HG03432 (cell line): Measurements from ENCODE around the gene CCDC183.
"Not testable (repeated sequence)": the region's sequence is repeated elsewhere in the genome, so short reads cannot be mapped to it uniquely, and the experiment has no call there.

Source experiments
- ATAC-seq: cut with Tn5 transposase; IDR thresholded peaks from one replicate; pipeline ENCODE4 v1.9.1; 2021; ENCODE audit warnings: mild to moderate bottlenecking, moderate library complexity; ENCODE audit not compliant: unreplicated experiment

CCDC183 gene

DNA sequence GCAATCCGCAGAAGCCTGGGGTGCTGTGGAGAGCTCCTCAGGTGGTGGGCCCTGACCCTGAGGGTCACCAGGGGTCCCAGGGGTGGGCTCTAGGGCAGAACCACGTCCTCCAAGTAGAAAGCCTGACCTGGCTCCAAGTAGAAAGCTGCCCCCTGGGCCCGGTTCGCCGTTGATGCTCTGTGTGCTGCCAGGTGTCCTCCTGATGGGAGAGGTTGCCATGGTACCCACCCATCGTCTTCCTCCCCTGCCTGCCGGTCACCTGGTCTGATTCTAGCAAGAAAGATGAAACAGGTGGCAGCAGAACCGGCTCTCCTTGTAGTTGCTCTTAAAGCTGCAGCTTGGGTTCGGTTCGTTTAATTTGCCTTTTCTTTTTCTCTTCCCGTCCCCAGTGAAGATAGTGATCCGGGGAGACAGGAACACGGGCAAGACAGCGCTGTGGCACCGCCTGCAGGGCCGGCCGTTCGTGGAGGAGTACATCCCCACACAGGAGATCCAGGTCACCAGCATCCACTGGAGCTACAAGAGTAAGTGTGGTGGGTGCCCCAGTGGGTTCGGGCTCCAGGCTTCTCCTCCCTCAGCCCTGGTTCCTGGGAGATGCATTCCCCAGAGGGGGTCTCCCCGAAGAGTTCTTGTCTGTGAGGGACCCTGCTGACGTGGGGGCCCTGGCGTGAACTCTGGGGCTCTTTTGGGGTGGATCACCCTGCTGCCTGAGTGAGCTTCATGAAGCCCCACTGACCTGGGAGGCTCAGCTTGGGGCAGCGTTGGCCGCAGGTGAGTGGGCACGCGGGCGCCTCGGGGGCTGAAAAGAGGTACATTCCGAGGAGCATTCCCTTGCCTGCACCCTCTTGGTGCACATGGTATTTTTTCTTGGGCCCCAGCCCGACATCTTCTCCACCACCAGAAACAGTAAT is 27.3 kb downstream of the CCDC183 start:
- ATAC-seq, result no peak

DNA sequence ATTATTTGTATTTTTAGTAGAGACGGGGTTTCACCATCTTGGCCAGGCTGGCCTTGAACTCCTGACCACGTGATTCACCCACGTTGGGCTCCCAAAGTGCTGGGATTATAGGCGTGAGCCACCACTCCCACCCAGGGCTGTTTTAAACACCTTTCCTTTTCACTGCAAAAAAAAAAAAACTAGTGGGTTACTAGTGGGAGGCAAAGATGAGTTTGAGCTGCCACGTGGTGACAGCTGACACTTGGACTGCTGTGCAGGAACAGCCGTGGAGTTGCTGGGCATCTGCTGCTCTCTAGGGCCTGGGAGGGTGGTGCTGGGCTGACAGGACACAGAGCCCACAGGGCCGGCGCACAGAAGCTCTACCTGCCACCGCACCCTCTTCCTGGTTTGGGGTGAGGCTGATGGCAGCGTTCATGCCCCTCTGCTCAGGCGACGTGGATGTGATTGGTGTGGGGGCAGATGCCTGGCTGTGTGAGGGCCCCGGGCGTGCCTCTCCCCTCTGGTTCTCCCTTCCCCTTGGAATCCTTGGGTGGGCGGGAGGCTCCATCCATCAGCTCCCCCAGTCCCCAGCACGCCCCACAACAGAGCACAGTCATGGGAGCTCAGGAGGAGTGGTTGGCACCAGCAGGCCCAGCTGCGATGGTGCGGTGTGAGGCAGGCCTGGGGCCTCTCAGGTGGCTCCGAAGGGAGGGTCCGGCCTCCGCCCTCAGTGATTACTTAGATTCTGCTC is 28.5 kb downstream of the CCDC183 start:
- no peak for ATAC-seq

DNA sequence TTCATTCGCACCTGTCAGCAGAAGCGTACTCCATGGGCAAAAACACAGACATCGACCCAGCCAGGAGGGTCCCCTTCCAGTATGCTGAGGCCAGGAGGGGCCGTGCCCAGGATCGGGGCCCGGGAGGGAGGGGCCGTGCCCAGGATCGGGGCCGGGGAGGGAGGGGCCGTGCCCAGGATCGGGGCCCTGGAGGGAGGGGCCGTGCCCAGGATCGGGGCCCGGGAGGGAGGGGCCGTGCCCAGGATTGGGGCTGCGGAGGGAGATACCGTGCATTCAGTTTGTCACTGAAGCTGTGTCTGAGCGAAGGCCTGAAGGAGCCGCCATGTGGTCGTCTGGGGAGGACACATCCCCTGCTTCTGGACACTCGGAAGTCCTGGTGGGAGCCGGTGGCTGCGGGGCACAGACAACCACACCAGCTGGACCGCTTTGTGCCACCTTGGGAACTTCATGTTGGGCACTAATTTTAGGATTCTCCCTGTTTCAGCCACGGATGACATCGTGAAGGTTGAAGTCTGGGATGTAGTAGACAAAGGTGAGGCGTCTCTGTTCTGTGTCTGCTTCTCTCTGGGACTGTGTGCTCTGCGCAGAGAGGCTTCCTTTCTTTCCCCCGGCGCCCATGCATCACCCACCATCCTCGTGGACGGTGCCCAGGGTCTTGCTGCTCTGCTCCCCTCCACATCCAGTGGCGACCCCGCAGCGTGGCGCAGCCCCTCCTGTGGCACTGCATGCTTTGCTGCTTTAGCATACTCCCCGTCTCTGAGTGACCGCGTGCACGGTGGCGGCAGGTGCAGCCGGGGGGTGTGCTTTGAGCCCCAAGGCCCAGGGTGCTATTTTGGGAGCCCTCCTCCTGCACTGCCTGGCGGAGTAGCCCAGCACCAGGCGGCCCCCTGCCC is 29.4 kb downstream of the CCDC183 start:
- ATAC-seq, result no peak

DNA sequence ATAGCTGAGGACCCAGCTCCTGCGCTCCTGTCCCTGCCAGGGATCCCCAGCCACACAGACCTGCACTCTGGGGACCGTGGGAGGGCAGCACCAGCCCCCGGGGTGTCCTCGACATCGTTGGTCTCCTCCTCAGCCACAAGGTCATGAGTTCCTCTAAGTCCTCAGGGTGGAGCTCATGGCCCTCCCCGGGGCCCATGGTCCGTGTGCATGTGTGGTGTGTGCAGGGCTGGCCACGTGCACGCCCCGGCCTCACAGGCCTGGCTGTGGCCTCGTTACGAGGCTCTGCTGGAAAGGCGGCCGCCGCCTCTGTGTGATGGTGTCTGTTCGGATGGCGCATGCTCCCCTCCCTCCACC is 30.0 kb downstream of the CCDC183 start:
- no peak for ATAC-seq

DNA sequence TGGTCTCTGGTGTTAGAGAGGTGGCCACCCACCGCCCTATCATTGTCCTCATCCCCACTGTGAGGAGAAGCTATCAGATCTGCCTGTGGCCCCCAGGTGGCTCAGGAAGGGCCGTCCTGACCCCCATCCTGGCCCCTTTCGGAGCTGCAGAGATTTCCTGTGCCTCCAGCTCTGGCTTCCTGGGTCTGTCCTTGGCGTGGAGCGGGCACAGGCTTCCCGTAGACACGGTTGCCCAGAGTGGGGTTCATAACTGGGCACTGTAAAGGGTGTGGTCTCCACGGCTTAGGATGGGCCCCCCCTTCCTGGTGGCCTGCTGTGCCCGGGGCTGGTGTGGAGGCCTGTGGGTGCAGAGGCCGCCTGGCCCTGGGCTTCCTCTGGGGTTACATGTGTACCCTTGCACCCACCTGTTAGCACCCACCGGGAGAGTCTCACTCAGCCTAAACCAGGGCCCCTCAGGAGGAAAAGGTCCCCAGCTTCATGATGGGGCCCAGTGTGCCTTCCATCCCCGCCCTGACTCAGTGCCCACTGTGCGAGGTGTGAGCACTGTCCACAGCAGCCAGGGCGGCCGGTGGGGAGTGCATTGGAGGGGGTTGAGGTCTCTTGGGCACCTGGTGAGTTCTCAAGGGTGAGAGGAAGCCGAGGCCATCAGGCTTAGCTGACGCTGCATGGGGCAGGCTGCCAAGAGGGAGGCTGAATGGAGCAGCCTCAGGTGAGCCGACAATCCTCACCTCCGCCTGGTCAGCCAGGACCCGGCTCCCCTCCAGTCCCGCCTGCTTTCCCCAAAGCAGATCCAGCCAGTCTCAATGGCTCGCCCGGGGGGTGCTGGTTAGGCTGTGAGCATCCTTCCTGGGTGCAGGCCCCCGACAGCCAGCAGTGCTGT is 30.8 kb downstream of the CCDC183 start:
- no peak for ATAC-seq

DNA sequence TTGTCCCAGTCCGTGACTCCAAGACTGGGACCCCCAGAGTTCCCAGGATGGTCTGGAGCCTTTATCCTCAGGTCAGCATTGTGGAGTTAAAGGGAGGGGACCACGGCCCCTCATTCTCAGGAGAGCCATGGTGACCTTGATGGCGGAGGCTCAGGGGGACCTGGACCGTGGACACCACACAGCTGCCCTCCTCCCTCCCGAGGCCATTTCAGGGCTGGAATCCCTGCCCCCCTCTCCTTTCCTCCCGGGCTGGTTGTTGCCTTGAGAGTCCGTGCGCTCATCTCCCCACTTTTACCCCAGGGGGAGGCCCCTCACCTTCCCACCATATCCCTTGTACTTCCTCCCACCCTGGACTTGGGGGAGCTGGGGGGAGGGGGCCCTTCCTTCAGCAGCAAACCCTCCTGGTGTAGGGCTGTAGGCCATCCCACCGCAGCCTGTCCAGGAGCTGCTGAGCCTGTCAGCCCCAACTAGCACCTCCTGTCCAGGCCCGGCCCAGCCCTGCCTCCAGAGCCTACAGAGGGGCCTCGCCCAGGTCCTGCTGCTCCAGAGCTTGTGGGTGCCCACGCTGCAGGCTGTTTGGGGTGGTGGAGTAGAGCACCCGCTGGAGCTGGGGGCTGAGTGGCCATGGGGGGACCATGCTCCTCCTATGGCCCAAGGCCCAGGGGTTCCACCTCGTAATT is 31.8 kb downstream of the CCDC183 start:
- ATAC-seq, result no peak

DNA sequence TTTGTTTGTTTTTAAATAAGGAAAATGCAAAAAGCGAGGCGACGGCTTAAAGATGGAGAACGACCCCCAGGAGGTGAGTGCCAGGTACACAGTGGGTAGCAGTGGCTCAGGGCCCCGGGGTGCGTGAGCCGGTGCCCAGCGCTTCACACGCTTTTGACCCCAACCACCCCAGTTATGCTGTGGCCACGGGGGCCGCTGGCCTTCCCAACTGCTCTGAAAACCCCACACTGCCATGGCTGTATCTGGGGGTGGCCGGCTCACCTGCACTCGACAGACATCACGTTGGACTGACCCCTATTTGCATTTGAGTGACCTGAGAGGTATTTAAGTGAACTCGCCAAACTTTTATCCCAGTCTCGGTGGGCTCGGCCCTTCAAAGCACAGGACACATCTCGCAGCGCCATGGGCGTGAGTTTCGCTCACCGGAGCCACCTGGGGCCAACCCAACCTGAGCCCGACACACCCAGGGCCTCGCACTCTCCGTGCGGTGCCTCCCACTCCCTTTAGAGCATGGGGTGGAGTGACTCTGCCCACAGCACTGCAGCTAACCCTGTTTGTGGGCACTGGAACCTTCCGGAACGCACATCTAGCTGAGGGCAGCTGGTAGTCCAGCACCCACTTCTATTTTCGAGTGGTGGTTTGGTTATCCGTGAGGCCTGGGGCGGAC is 32.5 kb downstream of the CCDC183 start:
- no peak for ATAC-seq

DNA sequence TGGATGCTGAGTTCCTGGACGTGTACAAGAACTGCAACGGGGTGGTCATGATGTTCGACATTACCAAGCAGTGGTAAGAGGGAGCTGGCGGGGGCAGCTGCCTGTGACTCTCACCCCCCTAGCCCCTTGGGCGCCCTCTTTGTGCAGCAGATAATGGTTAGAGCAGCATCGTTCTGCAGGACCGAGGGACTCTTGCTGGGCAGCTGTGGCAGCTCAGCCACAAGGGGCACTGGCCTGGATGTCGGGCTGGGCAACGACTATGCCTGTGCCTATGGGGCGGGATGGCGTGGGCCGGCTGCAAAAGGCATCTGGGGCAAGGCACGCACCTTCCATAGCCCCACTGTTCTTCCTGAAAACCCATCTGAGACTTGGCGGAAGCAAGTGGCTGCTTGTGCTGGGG is 33.3 kb downstream of the CCDC183 start:
- no peak for ATAC-seq

DNA sequence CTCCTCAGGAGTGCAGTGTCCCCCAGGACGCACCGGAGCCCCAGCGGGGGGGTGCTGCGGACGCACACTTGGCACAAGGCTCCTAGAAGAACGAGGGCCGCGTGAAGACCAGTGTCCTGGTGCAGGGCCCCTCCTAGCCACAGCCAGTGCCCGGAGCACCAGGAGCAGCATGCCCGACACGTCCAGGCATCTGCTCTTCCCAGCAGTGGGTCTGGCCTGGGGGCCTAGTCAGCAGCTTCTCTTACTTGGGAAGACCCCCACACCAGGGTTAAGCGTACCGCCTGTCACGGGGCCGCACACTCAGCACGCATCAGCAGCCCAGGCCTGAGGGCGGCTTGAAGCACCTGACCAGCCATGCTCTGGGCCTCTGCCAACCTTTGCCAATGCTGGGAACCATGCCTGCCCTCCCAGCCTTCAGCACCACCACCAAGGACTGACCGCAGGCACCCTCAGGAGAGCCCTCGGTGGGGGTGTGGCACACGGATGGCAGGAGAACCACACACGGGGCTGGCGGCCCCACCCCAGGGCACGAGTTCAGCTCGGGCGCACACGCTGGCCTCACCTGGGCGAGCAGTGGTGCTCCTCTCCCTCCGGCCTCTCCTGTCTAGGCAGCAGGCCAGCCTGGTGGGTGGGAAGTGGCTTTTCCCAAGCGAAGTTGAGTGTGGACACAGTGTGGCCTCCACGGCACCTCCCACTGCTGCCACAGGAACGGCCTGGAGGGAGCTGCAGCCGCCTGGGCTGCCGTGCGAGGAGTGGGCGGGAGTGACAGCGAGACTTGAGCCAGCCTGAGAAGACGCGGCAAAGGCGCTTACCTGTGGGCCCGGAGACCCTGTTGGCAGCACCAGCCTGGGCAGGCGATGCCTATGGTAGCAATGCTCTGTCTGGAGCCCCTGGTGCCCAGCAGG is 34.1 kb downstream of the CCDC183 start:
- no peak for ATAC-seq

DNA sequence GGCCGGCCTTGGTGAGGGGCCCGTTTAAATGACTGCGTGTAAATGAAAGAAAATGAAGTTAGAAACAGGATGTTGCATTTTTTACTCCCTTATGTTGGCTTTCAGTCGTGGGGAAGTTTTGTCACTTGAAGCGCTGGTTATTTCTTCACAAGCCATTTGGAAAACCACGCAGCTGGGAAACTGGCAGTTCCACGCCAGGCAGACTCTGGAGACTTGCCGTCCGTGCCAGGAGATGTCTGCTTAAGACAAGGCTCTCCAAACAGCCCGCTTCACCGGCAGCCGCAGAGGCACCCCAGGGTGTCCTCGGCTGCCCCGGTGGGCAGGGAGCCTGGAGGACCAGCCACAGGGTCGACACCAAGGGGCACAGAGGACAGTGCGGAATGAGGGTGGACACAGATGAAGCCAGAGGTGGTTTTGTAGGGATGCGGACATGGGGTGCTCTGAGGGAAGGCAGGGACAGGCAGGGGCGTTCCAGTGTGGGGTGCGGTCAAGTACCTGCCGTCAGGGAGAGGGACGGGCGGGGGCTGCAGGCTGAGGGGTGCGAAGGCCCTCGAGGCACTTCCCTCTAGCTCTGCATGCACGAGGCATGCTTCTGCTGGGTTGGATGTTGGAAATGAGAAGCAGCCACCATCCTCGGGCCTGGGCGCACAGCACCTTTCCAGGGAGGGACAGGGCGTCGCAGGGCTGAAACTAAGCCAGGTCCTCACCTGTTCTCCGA is 35.0 kb downstream of the CCDC183 start:
- ATAC-seq, result no peak

DNA sequence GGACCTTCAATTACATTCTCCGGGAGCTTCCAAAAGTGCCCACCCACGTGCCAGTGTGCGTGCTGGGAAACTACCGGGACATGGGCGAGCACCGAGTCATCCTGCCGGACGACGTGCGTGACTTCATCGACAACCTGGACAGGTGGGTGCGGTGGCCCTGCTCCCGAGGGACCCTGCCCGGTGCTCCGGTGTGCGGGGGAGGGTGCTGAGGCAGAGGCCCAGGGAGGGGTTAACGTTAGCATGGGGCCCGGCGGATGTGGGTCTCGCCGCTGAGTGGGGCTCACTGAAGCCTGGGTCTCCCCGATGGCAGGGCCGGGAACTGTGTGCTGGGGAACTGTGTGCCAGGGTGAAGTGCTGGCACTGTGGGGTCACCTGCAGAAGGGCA is 35.6 kb downstream of the CCDC183 start:
- no peak for ATAC-seq

DNA sequence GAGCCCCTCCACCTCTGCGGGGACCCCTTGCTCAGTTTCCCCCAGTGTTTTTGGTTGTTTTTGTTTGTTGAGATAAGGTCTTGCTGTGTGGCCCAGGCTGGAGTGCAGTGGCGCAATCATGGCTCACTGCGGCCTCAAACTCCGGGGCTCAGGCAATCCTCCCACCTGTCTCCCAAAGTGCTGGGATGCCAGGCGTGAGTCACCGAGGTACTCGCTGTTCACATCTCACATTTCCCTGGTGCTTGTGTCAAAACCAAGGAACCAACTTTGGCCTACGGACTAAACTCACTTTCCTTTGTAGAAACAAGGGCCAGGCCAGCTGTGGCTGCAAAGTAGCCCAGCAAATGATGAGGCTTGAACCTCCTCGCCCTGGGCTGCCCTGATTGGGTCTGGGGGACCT is 36.4 kb downstream of the CCDC183 start:
- no peak for ATAC-seq

DNA sequence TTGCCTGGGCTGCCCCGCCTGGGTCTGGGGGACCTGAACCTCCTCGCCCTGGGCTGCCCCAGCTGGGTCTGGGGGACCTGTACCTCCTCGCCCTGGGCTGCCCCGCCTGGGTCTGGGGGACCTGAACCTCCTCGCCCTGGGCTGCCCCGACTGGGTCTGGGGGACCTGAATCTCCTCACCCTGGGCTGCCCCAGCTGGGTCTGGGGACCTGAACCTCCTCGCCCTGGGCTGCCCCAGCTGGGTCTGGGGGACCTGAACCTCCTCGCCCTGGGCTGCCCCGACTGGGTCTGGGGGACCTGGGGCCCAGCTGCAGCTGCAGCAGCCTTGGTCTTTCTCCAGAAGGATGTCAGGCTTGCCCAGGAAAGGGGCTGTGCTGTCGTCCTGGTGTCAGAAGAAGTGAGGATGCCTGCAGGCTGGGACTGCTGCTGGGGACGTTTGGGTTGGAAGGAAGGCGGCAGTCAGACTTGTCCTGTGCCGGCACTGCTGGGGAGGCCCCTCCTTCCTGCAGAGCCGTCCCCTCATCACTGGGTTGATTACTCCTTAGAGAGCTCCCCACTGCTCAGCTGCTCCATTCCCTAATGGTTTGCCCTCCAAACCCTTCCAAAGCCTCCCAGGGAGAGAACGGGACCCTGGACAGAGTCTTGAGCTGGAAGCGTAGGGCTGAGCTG is 37.4 kb downstream of the CCDC183 start:
- not testable (repeated sequence) for ATAC-seq

DNA sequence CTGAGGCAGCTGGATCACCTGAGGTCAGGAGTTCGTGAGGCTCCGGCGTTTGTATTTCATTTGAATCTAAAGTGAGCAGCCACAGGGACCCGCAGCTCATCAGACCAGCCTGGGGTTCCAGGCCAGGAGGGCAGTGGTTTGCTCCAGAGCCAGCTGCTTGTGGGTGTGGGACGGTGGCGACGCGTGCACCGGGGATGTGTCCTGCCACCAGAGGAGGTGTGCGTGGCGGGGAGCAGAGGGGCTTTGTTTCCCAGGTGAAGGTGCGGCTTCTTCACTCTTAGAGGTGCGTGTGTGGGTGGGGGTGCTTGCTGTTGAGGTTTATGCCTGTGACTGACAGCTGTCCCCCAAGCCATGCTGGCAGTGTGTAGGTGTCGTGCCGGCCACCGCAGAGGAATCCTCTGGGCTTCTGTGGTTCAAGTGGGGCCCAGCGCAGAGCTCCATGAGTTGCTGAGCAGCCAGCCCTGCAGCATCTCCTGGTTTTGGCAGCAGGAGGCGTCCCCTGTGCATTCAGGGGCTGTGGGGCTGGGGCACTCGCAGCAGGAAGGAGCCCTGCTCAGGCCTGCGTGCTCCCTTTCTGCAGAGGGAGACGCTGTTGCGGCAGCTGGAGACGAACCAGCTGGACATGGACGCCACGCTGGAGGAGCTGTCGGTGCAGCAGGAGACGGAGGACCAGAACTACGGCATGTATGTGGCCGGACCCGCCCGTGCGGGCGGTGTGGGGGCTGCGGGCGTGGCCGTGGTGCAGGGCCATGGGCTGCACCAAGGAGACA is 39.2 kb downstream of the CCDC183 start:
- no peak for ATAC-seq

DNA sequence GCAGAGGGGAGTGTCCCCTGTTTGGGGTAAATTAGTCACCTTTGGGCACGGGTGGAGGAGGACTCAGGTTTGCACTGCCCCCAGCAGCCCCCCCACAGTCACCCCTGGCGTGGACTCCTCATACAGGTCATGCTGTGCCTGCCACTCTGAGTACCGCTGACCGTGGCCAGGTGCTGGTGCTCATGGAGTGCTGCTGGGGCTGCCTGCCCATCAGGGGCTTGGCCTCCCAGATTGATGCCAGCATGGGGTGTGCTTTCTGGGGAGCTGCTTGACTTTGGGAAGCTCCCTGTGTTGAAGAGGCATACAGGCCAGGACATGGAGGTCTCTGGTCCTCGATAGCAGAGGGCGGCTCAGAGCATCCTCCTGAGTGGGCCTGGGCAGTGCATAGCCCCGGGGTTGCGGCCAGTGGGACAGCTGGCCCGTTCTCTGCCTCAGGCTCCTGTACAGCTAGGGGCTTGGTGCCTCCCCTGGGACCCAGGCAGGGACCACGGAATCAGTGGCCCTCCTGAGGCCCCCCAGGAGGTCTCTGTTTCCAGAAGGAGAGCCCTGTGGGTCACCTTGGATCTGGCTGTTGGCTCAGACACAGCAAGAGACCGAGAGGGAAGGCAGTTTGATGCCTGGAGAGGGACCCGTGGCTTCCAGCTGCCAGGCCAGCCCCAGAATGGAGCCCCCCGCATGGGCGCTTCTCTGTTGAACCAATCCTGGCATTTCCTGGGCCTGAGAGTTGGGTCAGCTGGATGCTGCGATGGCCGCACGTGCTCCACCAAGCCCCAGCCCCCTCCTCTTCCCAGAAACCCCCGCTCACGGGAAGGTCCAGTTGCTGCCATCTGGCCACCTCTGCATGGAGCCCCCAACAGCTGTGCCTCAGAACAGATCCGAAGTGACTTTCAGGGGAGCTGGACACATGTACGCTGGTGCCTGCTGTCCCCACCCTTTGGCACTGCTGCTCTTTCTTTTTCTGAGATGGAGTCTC is 40.1 kb downstream of the CCDC183 start:
- no peak for ATAC-seq
